Loucy (cell line): Measurements from ENCODE around the gene CELSR3.

Experiments
- H2AFZ ChIP-seq: fragments of 200-600 bp; sonication (generic); 2 replicates; pipeline ENCODE4 v1.6.0; 2016; ENCODE audit warnings: antibody characterized with exemption, mild to moderate bottlenecking, low read length, moderate library complexity
- H3F3A ChIP-seq: fragments of 200-600 bp; 2 replicates; pipeline ENCODE4 v1.6.0; 2016; ENCODE audit warnings: antibody characterized with exemption, low read depth, mild to moderate bottlenecking
- H3K27me3 ChIP-seq: fragments of 200-600 bp; sonication (generic); 2 replicates; pipeline ENCODE4 v1.6.1; 2014; ENCODE audit warnings: low read length, mild to moderate bottlenecking; ENCODE audit not compliant: insufficient read depth, poor library complexity, severe bottlenecking
- H3K36me3 ChIP-seq: fragments of 200-600 bp; sonication (generic); 2 replicates; pipeline ENCODE4 v1.6.1; 2016; ENCODE audit warnings: low read length; ENCODE audit not compliant: insufficient read depth
- H3K4me1 ChIP-seq: fragments of 200-600 bp; sonication (generic); 2 replicates; pipeline ENCODE4 v1.5.1; 2014; ENCODE audit warnings: low read length, mild to moderate bottlenecking; ENCODE audit not compliant: insufficient read depth, poor library complexity, severe bottlenecking
- H3K4me2 ChIP-seq: fragments of 200-600 bp; sonication (generic); 2 replicates; pipeline ENCODE4 v1.6.0; 2014; ENCODE audit warnings: antibody characterized with exemption, low read length, low read depth, mild to moderate bottlenecking; ENCODE audit not compliant: poor library complexity, severe bottlenecking
- H3K4me3 ChIP-seq: fragments of 200-600 bp; sonication (generic); 2 replicates; pipeline ENCODE4 v1.5.1; 2014; ENCODE audit warnings: low read length, mild to moderate bottlenecking, mixed read lengths; ENCODE audit not compliant: poor library complexity, severe bottlenecking
- H3K79me2 ChIP-seq: fragments of 200-600 bp; sonication (generic); 2 replicates; pipeline ENCODE4 v1.6.1; 2014; ENCODE audit warnings: low read length; ENCODE audit not compliant: insufficient read depth
- H3K9ac ChIP-seq: fragments of 200-600 bp; sonication (generic); 2 replicates; pipeline ENCODE4 v1.6.0; 2014; ENCODE audit warnings: mild to moderate bottlenecking, low read depth, low read length, moderate library complexity; ENCODE audit not compliant: poor library complexity, severe bottlenecking
- H3K9me2 ChIP-seq: fragments of 200-600 bp; sonication (generic); replicated peaks from 2 replicates; pipeline ENCODE4 v1.6.1; 2016; ENCODE audit warnings: low read depth, low read length, mixed read lengths
- H3K9me3 ChIP-seq: fragments of 200-600 bp; sonication (generic); 2 replicates; pipeline ENCODE4 v1.6.1; 2014; ENCODE audit warnings: mild to moderate bottlenecking, antibody characterized with exemption, low read length, low read depth; ENCODE audit not compliant: insufficient read depth
- H4K20me1 ChIP-seq: fragments of 200-600 bp; sonication (generic); 2 replicates; pipeline ENCODE4 v1.6.0; 2014; ENCODE audit warnings: antibody characterized with exemption, low read length, mild to moderate bottlenecking; ENCODE audit not compliant: insufficient read depth, poor library complexity, severe bottlenecking
- EZH2phosphoT487 ChIP-seq: fragments of 200-600 bp; IDR thresholded peaks from 2 replicates; pipeline ENCODE4 v1.6.1; 2018; ENCODE audit warnings: antibody characterized with exemption, mild to moderate bottlenecking, moderate library complexity, borderline replicate concordance
- TF ChIP-seq, protein P1 (sequence below): fragments of 200-600 bp; sonication (generic); conservative IDR thresholded peaks from 2 replicates; pipeline ENCODE4 v1.5.1; 2014; ENCODE audit warnings: mild to moderate bottlenecking, antibody characterized with exemption, low read length

The CELSR3 gene

DNA sequence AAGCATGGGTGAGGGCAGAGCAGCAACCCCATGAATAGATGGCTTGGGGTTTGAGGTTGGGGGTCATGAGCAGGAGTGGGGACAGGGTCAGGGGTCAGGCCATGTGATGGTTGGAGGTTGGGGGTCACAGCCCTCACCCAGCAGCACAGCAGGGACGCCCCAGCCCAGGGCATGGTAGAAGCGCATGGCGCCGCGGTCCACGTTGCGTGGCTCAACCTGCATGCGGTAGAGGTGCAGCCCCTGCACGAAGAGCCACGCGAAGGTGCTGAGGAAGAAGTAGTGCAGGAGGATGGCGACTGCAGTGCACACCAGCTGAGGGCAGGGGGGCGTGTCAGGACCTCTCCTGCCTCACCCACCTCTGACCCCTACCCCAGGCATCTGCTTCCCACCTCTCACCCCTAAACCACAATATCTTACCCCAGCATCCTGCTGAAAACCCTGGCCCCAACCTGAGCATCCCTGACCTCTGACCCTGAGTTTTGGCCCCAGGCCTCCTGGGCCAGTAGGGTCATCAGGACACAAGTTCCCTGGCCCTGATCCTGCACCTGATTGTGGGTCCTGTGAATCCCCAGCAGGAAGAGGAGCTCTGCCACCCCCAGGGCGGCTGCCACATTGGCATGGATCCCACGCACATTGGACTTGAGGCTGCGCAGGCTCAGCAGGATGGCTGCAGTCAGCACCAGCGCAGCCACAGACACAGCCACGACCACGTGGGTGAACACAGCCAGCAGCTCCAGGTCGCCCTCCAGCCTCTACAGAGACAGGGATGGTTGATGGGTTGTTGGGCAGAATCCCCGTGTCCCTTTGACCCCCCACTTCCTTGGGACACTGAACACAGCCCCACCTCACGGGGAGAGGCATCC is 17.6 kb downstream of the CELSR3 start:
- H3K4me3 ChIP-seq, result no peak overlapping the region
- H3K9ac ChIP-seq, result no peak overlapping the region
- no peaks in the 10 kb centered on the region for H3F3A ChIP-seq
- H3K36me3 ChIP-seq, result no peaks in the 10 kb centered on the region
- H3K4me1 ChIP-seq, result no peaks in the 10 kb centered on the region
- H3K9me3 ChIP-seq, result no peaks in the 10 kb centered on the region
- H3K9me2 ChIP-seq, result no peaks in the 10 kb centered on the region
- no peak overlapping the region for H3K4me2 ChIP-seq
- H3K27me3 ChIP-seq, result no peaks in the 10 kb centered on the region
- TF ChIP-seq, protein P1, sequence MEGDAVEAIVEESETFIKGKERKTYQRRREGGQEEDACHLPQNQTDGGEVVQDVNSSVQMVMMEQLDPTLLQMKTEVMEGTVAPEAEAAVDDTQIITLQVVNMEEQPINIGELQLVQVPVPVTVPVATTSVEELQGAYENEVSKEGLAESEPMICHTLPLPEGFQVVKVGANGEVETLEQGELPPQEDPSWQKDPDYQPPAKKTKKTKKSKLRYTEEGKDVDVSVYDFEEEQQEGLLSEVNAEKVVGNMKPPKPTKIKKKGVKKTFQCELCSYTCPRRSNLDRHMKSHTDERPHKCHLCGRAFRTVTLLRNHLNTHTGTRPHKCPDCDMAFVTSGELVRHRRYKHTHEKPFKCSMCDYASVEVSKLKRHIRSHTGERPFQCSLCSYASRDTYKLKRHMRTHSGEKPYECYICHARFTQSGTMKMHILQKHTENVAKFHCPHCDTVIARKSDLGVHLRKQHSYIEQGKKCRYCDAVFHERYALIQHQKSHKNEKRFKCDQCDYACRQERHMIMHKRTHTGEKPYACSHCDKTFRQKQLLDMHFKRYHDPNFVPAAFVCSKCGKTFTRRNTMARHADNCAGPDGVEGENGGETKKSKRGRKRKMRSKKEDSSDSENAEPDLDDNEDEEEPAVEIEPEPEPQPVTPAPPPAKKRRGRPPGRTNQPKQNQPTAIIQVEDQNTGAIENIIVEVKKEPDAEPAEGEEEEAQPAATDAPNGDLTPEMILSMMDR, result no peak
- TF ChIP-seq EZH2phosphoT487, result no peak
- H3K79me2 ChIP-seq, result no peaks in the 10 kb centered on the region
- no peak overlapping the region for H2AFZ ChIP-seq
- H4K20me1 ChIP-seq, result no peaks in the 10 kb centered on the region

- H3K4me3 ChIP-seq, result no peak overlapping the region
- no peaks in the 10 kb centered on the region for H3K36me3 ChIP-seq
- H3K4me1 ChIP-seq, result no peaks in the 10 kb centered on the region
- H3K9me2 ChIP-seq, result no peaks in the 10 kb centered on the region
- no peak overlapping the region for H3K9ac ChIP-seq
- H3K9me3 ChIP-seq, result no peaks in the 10 kb centered on the region
- H3F3A ChIP-seq, result no peaks in the 10 kb centered on the region
- no peak for TF ChIP-seq EZH2phosphoT487
- TF ChIP-seq, protein P1, result no peak
- H4K20me1 ChIP-seq, result no peaks in the 10 kb centered on the region
- no peaks in the 10 kb centered on the region for H3K79me2 ChIP-seq
- no peak overlapping the region for H2AFZ ChIP-seq
- no peaks in the 10 kb centered on the region for H3K27me3 ChIP-seq
- no peak overlapping the region for H3K4me2 ChIP-seq
These were observed 20.1 kb downstream of the CELSR3 start for GRCh38 chr3:48642605-48643004.

GRCh38 chr3:48641396-48641795 is 21.3 kb downstream of the CELSR3 start:
- Histone ChIP-seq H3K9me3 (no peaks in the 10 kb centered on the region), H3K4me1 (peaks cover 4% of the 10 kb centered on the region), H3K9ac (no peak overlapping the region), H3K9me2 (no peaks in the 10 kb centered on the region), H3K4me3 (no peak overlapping the region), H3K4me2 (no peak overlapping the region), H3F3A (no peaks in the 10 kb centered on the region), H3K27me3 (no peaks in the 10 kb centered on the region), H3K79me2 (no peaks in the 10 kb centered on the region), H2AFZ (no peak overlapping the region), H4K20me1 (no peaks in the 10 kb centered on the region), H3K36me3 (no peaks in the 10 kb centered on the region)
- TF ChIP-seq, protein P1, result no peak
- TF ChIP-seq EZH2phosphoT487, result no peak
